NCI-H128 (cell line): ENCODE results near the gene TBXAS1.
"Not testable (repeated sequence)": the region's sequence is repeated elsewhere in the genome, so short reads cannot be mapped to it uniquely, and the experiment has no call there.

Source experiments
- DNase-seq: peaks from one replicate; lab custom pipeline; 2025; ENCODE audit not compliant: unreplicated experiment; lab: John Stamatoyannopoulos, UW

TBXAS1 gene

GRCh38 chr7:139886899-139887298, 57.8 kb downstream of the TBXAS1 start:
- no peak for DNase-seq

GRCh38 chr7:139887992-139888481, 59.0 kb downstream of the TBXAS1 start:
- DNase-seq, result no peak

GRCh38 chr7:139889186-139889871, 60.3 kb downstream of the TBXAS1 start:
- no peak for DNase-seq

GRCh38 chr7:139893461-139893860, 64.4 kb downstream of the TBXAS1 start:
- DNase-seq, result no peak

- DNase-seq, result no peak
Measured at GRCh38 chr7:139893999-139894398, 64.9 kb downstream of the TBXAS1 start.

GRCh38 chr7:139895141-139895829, 66.2 kb downstream of the TBXAS1 start:
- no peak for DNase-seq

GRCh38 chr7:139896288-139896687, 67.2 kb downstream of the TBXAS1 start:
- DNase-seq, result no peak

- no peak for DNase-seq
Measured at GRCh38 chr7:139896831-139897230, 67.8 kb downstream of the TBXAS1 start.

GRCh38 chr7:139897422-139898090, 68.5 kb downstream of the TBXAS1 start:
- no peak for DNase-seq

GRCh38 chr7:139898483-139898882, 69.4 kb downstream of the TBXAS1 start:
- DNase-seq, result no peak

- DNase-seq, result no peak
Measured at GRCh38 chr7:139899328-139899955, 70.4 kb downstream of the TBXAS1 start.

GRCh38 chr7:139900326-139900725, 71.3 kb downstream of the TBXAS1 start:
- DNase-seq, result no peak

GRCh38 chr7:139901056-139901795, 72.2 kb downstream of the TBXAS1 start:
- DNase-seq, result no peak

GRCh38 chr7:139901901-139902300, 72.8 kb downstream of the TBXAS1 start:
- DNase-seq, result no peak

- DNase-seq, result no peak
Measured at GRCh38 chr7:139902436-139903102, 73.5 kb downstream of the TBXAS1 start.

- not testable (repeated sequence) for DNase-seq
Measured at GRCh38 chr7:139903103-139903477, 74.0 kb downstream of the TBXAS1 start.

- no peak for DNase-seq
Measured at GRCh38 chr7:139906879-139907278, 77.8 kb downstream of the TBXAS1 start.

GRCh38 chr7:139908792-139909191, 79.7 kb downstream of the TBXAS1 start:
- DNase-seq, result no peak

- DNase-seq, result no peak
Measured at GRCh38 chr7:139909379-139910050, 80.5 kb downstream of the TBXAS1 start.
